HUDEP-2 (cell line): ENCODE data around the gene SBF1.

Experiments
- DNase-seq, 76 experiments: peaks; one replicate each; lab custom pipeline; 2025; ENCODE audit not compliant: unreplicated experiment in 76 of 76; lab: John Stamatoyannopoulos, UW

SBF1 gene

DNA sequence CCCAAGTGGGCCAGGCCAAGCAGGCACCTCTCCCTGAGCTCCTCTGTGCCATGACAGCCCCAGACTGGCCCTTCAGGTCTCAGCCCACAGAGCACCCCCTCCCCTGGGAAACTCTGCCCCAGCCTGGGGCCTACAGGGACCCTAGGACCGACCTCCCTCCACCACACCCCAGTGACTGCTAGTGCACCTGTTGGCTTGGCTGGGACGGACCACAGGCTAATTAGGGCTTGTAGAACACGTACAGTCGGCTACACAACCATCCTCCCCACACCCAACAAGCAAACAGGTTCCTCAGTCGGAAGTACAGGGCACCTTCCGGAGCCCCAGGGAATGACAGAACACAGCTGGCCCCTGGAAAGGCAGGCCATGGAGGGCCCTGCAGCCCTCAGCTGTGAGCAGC is 4.3 kb downstream of the SBF1 start:
- no peak for DNase-seq

GRCh38 chr22:50469377-50470305 is 5.2 kb downstream of the SBF1 start:
- DNase-seq, result peak in 72 of 76 experiments; percentile 9 to 88 (median 70)

DNA sequence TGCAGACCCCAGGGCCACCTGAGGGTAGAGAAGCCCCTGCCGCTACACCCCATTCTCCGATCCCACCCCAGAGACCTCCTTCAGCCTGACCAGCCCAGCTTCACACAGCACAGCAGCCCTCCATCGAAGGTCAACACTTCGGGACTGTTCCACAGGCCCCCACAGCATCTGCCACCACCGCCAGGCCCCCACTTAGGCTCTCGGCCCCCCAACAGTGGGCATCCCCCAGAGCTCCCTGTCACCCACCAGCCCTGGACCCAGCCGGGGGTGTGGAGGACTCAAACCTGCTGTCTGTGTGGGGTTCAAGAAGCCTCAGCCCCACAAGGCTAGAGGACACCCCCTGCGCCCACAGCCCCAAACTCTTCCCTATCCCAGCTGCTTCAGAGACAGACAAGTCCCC is 6.2 kb downstream of the SBF1 start:
- DNase-seq, result no peak

- no peak for DNase-seq
These were observed 6.9 kb downstream of the SBF1 start for GRCh38 chr22:50467773-50468440.

GRCh38 chr22:50467341-50467740 is 7.5 kb downstream of the SBF1 start:
- DNase-seq, result no peak

- DNase-seq, result no peak
These were observed 9.5 kb downstream of the SBF1 start for GRCh38 chr22:50465066-50465930.

- no peak for DNase-seq
These were observed 10.4 kb downstream of the SBF1 start for GRCh38 chr22:50464451-50464850.

- no peak for DNase-seq
These were observed 11.5 kb downstream of the SBF1 start for GRCh38 chr22:50463188-50463900.

DNA sequence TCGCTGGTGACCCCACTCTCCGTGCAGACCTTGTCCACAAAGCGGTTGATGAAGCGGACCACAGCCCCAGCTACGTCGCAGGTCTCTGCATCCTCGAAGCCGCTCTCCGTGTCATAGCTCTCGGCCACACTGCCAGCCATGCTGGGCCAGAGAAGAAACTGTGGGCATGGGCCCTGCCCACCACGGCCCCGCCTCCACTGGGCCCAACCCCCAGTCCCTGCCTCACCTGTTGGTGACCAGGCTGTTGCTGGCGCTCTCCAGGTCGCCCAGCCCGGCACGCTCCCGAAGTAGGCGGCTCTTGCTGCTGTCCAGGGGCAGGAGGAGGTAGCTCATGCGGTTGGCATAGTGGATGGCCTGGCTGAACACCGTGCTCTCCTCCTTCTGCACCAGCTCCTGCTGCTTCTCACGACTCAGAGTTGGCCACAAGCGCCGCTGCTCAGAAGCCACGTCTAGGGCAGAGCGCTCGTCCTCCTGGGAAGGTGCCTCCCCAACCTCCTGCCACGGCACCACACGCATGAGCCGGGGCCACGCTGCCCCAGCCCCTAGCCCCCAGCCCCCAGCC is 12.8 kb downstream of the SBF1 start:
- no peak for DNase-seq

- DNase-seq, result no peak
These were observed 13.3 kb downstream of the SBF1 start for GRCh38 chr22:50461536-50461935.

- no peak for DNase-seq
These were observed 13.9 kb downstream of the SBF1 start for GRCh38 chr22:50460938-50461337.

GRCh38 chr22:50459496-50460140 is 15.2 kb downstream of the SBF1 start:
- no peak for DNase-seq

DNA sequence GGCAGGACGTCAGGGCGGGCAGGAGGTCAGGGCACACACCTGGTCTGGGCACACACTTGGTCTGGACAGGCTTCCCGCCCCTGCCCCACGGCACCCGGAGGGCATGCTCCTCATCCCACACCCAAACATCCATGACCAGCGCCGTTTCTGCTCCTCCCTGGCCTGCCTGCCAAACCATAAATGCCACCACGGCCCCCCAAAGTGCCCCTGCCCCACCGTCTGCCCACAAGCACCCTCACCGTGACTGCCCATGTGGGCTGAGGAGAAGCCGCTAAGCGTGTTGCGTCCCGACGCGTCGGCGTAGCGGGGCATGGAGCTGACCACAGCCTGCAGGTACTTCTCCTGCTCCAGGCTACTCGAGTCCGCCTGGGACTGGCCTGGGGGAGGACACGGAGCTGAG is 15.8 kb downstream of the SBF1 start:
- no peak for DNase-seq

- no peak for DNase-seq
These were observed 18.2 kb downstream of the SBF1 start for GRCh38 chr22:50456466-50457234.

- no peak for DNase-seq
These were observed 18.8 kb downstream of the SBF1 start for GRCh38 chr22:50456026-50456425.

GRCh38 chr22:50455201-50455600 is 19.6 kb downstream of the SBF1 start:
- DNase-seq, result no peak

DNA sequence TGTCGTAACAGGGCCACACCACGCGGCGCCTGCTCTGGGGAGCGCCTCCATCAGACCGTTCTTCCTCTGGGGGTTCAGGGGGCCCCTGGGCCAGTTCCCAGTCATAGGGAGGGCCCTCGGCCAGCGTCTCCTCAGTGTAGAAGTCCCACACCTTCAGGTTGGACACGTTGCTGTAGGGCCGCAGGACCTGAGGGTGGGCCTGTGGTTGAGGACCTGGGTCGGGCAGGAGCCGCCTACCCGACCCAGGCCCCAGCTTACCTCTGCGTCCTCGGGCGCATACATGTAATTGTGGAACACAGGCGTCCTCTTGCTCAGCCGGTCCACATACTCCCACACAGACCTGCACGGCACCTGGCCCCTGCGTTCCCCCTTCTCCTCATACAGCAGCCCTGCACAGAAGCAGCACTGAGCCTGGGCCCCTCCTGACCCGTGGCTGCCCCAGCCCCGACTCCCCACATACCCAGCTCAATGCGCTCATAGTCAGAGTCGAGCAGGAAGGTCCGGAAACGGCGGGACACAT is 20.2 kb downstream of the SBF1 start:
- DNase-seq, result no peak

DNA sequence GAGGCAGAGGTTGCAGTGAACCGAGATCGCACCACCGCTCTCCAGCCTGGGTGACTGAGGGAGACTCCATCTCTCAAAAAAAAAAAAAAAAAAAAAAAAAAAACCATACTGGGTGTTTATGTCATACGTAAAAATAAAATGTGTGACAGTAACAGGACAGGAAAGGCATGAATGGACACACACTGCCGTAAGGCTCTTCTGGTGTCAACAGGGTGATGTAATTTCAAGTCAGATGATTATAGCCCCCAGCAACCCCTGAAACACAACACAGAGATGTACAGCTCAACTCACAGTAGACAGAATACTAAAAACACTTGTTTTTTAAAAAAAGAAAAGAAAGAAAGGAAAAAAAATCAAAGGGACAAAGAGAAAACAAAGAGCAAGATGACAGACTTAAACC is 22.2 kb downstream of the SBF1 start:
- no peak for DNase-seq
